ENCODE data around the gene BLOC1S4.
"Not testable (repeated sequence)": the region's sequence is repeated elsewhere in the genome, so short reads cannot be mapped to it uniquely, and the experiment has no call there.

BLOC1S4 gene

GRCh38 chr4:6720202-6720699 is 4.3 kb downstream of the BLOC1S4 start:
- TF ChIP-seq, protein P1, sequence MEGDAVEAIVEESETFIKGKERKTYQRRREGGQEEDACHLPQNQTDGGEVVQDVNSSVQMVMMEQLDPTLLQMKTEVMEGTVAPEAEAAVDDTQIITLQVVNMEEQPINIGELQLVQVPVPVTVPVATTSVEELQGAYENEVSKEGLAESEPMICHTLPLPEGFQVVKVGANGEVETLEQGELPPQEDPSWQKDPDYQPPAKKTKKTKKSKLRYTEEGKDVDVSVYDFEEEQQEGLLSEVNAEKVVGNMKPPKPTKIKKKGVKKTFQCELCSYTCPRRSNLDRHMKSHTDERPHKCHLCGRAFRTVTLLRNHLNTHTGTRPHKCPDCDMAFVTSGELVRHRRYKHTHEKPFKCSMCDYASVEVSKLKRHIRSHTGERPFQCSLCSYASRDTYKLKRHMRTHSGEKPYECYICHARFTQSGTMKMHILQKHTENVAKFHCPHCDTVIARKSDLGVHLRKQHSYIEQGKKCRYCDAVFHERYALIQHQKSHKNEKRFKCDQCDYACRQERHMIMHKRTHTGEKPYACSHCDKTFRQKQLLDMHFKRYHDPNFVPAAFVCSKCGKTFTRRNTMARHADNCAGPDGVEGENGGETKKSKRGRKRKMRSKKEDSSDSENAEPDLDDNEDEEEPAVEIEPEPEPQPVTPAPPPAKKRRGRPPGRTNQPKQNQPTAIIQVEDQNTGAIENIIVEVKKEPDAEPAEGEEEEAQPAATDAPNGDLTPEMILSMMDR (IDR thresholded peaks at IDR 0.05; ENCODE audit: low read depth, low read length) = peak; percentile 97
- DNase-seq (ENCODE audit: extremely low read depth, low read depth) = peak; percentile 46

DNA sequence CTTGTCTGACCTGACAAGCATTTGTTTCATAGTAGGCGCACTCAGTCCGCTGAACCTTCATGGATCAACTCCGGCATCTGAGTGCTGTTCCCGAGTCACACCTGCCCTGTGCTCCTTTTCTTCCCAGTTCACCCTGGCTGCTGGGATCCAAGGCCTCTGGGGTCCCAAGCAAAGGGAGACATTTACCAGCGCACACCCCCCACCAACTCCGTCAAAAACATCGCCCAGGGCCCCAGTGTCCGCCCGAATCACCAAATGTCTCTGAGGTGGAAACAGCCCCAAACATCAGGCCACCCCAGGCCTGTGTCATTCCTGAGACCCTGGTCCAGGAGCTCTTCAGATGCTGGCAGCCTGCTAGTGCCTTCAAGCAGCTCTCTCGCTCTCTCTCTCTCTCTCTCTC is 5.1 kb downstream of the BLOC1S4 start:
- TF ChIP-seq, protein P1 (IDR thresholded peaks at IDR 0.05; ENCODE audit: low read depth, low read length) = no peak
- DNase-seq (ENCODE audit: extremely low read depth, low read depth) = no peak

DNA sequence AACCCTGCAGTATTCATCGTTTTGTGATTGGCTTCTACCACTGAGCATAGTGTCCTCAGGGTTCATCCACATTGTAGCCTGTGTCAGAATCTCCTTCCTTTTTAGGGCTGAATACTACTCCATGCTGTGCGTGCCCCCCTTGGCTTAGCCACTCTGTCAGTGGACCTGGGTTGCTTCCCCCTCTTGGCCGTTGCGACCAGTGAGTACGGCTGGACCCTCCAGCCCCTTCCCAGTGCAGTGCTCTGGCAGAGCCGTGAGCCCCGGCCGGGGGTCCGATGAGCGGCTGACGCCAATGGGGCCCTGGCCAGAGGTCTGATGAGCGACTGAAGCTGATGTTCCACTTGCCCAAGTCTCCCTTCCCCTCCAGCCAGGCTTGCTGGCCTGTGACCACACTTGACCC is 6.9 kb downstream of the BLOC1S4 start:
- TF ChIP-seq, protein P1 (IDR thresholded peaks at IDR 0.05; ENCODE audit: low read depth, low read length) = no peak
- no peak for DNase-seq (ENCODE audit: extremely low read depth, low read depth)

- DNase-seq (ENCODE audit: extremely low read depth, low read depth) = no peak
- TF ChIP-seq, protein P1 (IDR thresholded peaks at IDR 0.05; ENCODE audit: low read depth, low read length) = no peak
Observed at GRCh38 chr4:6723851-6724250, 7.9 kb downstream of the BLOC1S4 start.

- no peak for DNase-seq (ENCODE audit: extremely low read depth, low read depth)
- TF ChIP-seq, protein P1 (IDR thresholded peaks at IDR 0.05; ENCODE audit: low read depth, low read length) = no peak
Observed at GRCh38 chr4:6724421-6725111, 8.6 kb downstream of the BLOC1S4 start.

DNA sequence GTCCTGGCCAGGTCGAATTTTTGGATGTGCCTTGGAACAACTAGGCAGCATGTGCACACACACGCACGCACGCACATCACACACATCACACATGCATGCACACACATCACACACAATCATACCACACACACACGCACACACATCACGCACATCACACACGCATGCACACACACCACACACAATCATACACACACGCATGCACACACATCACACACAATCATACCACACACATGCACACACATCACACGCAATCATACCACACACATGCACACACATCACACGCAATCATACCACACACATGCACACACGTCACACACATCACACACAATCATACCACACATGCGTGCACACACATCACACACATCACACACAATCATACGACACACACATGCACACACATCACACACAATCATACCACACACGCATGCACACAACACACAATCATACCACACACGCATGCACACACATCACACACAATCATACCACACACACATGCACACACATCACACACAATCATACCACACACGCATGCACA is 9.5 kb downstream of the BLOC1S4 start:
- DNase-seq (ENCODE audit: extremely low read depth, low read depth) = not testable (repeated sequence)

DNA sequence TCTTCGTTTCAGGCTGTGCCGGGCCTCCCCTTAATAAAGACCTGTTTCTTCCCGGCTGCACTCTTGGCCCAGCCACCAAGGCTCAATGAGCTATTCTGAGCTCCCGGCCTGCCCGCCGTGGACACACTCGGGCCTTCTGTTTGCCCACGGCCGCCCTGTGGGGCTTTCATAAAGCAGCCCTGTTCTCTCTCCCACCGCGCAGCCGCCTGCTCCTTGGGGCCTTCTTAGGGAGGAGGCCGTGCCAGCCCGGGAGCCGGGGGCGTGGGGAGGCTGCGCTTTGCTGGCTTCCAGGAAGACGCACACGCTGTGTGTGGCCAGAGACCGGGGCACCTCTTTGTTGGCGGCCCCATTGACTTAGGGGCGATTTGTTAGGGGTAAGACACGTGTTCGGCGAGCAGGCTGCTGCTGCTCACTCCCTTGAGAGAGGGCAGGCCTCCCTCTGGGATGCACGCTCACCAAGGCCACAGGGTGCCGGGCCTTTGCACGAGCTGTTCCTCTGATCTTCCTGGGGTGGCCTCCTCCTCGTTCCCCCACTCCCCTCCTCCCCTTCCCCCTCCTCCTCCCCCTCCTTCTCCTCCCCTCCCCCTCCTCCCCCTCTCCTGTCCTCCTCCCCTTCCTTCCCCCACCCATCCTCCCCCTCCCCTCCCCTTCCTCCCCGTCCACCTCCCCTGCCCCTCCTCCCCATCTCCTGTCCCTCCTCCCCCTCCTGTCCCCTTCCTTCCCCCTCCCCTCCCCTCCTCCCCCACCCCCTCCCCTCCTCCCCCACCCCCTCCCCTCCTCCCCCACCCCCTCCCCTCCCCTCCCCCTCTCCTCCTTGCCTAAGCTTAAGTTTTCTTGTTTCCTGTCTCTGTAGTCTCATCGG is 11.3 kb downstream of the BLOC1S4 start:
- DNase-seq (ENCODE audit: extremely low read depth, low read depth) = no peak
- TF ChIP-seq, protein P1 (IDR thresholded peaks at IDR 0.05; ENCODE audit: low read depth, low read length) = no peak
